HG03039 (cell line): Measurements from ENCODE around the gene BIN2.
"Not testable (repeated sequence)": the region's sequence is repeated elsewhere in the genome, so short reads cannot be mapped to it uniquely, and the experiment has no call there.

Experiments
- ATAC-seq: cut with Tn5 transposase; IDR thresholded peaks from one replicate; pipeline ENCODE4 v1.9.1; 2021; ENCODE audit warnings: mild to moderate bottlenecking, moderate library complexity; ENCODE audit not compliant: unreplicated experiment

BIN2 gene

DNA sequence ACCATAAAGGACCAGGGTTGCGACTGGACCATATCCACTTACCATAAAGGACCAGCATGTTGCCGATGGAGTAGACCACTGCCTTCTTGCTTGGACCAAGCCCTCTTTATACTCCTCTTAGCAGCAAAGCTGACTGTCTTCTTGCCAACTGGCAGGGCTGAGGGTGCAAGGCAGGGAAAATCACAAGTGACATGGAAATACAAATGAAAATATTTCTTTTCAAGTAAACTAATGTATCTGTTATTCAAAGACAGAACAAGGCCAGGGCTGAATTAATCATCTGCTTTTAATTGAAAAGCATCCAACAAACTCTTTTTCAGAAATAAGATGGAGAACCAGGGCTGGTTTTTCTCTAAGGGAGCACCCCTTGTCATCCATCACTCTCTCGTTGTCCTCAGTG, 22.6 kb upstream of the BIN2 start, which contains the start of gene CELA1:
Gene CELA1, minus strand, starts transcription at position 99 of the 400 bp plus-strand sequence. Its CDS starts 41 bp downstream, at position 58.
- no peak for ATAC-seq

DNA sequence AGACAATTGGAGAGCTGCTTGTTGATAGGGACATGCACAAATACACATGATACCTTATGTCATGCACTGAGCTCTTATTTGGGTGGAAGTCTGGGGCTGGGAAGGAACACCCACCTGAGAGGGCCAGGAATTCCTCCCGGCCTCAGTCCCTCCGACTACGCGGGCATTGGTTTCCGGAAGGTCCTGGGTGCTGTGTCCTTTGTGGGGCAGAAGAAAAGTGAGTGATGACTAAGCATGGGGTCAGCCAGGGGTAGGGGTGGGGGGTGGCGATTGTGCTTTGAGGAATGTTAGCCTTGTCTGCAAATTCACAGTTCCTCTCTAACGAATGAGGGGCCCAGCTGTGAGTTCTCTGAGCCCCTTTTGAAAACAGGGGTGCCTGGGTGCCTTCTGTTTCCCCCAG, 21.7 kb upstream of the BIN2 start:
- no peak for ATAC-seq

DNA sequence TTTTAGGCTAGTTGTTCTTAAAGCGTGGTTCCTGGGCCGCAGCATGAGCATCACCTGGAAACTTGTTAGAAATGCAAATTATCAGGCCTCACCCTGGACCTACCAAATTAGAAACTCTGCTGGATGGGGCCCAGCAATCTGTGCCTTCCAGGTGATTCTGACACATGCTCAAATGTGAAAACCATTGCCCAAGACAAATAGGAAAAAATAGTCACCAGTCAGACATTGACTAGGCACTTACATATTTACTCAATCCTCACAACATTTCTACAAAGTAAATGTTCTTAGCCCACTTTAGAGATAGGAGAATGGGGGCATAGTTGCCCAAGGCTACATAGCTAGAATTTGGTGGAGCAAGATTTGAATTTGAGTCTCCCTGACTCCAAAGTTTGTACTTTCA, 19.2 kb upstream of the BIN2 start:
- ATAC-seq = no peak

DNA sequence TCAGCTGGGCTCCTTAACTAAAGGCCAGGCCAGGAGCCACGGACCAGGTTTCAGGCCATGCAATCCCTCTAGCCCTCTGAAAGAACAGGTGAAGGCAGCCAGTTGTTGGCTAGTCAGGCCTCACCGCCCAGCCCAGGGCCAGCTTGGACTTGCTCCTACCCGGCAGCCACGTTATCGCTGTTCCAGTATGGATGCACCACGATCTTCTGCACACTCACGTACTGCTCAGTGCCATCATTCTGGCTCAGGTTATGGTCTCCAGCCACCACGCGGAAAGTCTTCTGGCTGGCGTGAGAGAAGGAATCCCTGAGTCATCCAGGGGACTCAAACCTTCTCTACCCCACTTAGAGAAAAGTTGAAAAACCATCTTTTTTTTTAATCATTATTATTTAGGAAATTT, 18.4 kb upstream of the BIN2 start:
- no peak for ATAC-seq

DNA sequence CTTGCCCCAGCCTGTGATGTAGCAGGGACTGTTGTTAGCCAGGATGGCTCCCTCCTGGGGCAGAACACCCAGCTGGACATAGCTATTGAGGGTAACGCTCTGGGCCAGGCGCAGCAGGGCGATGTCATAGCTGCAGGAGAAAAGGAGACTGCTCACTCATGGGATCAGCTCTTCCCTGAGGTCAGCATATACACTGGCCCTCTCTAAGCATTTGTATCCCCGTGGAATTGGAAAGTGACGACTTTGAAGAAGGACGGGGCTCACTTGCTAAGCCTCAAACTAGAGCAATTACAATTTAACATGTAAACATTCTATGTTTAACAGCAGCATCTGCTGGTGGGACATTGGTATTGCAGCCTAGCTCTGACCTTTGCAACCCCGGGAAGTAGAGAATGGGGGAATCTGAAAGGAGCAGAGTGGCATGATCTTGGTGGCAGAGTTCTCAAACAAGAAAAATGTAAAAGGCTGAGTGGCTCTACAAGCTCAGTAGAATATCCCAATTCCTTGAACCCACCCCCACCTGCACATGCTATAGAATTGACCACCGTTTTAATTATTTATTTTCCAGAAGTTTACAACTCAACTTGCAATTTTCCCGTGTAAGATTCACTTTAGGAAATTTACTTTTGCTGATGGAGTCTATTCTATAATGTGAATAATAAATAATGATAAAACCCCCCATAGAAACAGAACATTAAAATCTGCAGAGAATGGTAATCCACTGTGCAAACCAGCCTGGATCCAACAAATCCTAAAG, 17.5 kb upstream of the BIN2 start:
- ATAC-seq = no peak

DNA sequence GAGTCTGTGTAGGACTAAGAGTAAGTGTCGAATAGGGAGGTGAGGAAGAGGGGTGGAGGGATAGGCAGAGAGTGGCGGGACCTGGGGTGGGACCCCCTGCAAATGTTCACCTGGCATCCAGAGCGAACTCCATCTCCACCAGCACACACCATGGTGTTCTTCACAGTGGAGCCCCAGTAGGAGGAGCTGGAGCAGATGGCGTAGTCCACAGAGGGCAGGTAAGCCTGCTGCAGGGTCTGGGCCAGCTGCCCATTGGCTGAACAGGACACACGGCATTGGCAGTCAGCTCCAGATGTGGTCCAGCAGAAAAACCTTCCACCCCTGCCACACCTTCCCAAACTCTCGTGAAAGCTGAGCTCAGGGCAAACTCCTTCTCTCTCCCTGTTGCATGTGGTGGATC, 15.8 kb upstream of the BIN2 start:
- no peak for ATAC-seq

DNA sequence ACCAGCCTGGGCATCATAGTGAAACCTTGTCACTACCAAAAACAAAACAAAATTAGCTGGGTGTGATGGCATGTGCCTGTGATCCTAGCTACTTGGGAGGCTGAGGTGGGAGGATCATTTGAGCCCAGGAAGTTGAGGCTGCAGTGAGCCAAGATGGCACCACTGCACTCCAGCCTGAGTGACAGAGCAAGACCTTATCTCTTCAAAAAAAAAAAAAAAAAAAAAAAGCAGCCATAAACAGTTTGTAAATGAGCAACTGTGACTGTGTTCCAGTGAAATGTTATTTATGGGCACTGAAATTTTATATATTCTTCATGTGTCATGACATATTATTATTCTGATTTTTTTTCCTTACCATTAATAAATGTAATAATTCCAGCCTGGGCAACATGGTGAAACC, 13.4 kb upstream of the BIN2 start:
- ATAC-seq = not testable (repeated sequence)

DNA sequence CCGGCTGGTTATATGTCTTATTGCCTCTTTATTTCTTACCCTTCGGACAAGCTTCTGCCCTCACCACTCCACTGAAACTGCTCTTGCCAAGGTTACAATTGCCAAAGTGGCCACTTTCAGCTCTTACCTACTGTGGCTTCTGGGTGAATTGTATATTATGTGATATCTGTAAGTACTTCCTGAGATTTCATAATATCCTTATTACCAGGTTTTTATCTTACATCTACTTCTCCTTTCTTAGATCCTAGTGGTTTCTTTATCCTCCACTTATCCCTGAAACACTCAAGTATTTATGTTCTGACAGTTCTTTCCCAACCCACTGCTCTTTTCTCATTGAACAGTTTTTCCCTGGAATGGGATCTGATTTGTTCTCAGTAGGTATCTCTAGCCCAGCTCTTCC, 12.0 kb upstream of the BIN2 start:
- no peak for ATAC-seq

DNA sequence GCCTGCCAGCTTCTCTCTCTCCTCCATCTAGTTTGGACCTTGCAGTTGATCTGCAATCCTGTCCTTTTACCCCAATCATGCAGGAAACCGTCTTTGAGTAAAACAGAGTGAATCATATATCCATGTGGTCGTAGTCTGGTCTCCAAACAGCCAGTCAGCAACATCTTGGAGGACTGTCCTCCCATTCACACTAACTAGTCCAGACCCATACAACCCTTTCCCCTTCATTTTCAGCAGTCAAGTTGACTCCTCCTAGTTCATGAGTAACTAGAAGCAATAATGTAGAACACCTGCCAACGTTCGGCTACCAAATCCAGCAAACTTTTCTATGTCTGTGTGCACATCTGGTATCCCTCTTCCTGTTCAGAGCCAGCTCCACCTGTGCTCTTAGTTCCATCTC, 10.8 kb upstream of the BIN2 start:
- no peak for ATAC-seq

DNA sequence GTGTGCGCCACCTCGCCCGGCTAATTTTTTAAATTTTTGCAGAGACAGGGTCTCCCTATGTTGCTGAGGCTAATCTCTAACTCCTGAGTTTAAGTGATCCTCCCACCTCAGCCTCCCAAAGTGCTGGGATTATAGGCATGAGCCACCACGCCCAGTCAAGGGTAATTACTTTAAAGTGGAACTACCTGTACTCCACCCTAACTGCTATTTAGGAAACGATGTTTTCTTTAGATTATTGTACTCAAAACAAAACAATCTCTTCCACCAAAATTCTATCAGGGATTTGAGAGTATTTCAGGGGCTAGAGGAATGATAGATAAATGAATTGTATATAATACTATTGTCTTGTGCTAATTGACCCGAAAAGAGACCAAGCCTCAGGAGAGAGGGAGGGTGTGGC, 9.6 kb upstream of the BIN2 start:
- ATAC-seq = no peak

DNA sequence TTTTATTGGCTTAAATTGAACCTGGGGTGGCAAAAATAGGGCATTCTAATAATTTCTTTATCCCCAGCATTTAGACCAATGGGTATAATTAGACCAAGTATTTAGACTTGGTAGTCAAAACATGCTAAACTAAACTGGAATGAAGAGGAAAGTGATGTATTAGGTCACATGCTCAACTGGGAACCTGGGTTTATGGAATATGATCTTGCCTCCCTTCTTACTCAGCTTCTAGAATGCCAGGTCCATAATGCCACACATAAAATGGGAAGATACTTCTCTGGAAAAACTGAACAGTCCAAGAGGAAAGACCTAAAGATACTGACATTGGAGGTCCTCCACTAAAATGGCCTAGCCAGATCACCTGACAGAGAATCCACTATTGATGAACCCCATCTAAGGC, 6.2 kb upstream of the BIN2 start:
- ATAC-seq = no peak

DNA sequence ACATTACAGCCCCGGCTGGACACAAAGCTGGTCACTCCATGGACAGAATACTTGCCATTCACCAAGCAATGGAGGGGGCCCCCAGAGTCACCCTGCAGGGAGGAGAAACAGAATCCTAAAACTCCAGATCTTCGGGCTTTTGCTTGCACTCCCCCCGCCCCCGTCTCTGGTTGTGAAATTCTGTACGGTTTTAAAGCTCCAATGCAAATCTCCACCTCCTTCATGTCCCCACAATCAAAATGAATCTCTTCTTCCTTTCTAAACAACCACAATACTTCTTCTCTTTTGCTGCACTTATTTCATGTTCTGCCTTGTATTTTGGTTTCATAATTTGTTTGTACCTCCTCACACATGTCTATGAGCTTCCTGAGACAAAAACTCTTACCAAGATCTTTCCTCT, 5.8 kb upstream of the BIN2 start:
- ATAC-seq = no peak

DNA sequence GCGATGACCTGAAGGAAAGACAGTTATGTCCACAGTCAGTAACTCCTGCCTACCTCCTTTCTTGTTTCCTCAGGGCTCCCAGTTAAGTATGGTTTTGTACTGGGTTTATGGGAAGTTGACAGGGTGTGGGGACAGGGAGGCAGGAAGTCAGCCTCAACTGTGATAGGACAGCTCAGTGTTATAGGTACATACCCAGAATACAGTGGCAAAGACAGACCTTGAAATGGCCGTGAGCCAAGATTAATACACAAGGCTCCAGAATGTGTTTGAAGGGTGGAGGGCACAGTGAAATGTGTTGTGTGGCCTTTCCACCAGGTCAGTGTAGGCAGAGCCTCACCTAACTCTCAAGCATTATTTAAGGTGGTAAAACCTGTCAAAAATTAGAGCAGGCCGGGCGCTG, 4.6 kb upstream of the BIN2 start:
- no peak for ATAC-seq

DNA sequence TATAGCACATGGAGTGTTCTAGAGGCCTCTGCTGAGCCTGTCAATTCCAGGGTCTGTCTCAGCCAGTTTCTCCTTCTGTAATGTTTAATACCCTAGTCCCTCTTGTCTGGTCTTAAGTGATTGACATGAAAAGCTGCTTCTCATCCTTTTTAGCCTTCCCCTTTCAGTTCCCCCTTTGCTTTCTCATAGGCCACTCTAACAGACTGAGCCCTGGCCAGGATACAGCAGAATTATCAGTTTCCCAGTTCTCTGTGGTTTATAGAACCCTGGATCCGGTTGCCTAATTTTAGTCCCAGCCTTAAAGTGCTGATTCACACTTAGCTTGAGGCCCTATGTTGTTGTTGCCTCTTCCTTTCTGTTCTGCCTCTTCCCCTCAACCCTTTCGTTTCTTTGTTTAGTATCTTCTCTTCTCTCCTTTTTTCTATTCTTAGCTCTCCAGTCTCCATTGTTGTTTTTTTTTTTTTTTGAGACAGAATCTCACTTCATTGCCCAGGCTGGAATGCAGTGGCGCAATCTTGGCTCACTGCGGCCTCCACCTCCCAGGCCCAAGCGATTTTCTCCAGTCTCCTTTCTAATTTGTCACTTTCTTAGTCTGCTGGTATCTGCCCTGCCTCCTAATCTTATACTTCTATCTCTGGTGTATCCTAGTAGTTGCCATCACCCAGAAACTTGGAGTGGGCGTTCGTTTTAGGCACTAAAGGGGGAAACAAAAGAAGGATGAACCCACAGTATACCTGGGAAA, 2.9 kb upstream of the BIN2 start:
- ATAC-seq = no peak

DNA sequence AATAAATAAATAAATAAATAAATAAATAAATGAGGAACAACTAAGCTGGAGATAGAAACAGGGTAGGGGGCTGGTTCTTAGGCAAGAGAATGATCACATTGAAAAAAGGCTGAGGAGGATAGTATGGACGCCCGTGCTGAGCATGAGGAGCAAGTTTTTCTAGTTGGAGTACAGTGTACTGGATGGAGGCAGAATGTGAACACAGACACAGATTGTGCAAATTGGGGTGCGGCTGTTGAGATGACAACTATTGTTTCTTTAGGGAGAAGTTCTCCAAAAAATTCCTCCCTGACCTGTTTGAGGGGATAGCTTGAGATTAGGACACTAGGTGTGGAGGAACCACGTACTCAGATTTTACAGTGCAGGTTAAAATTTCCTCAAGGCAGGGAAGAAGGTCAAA, 979 bp upstream of the BIN2 start:
- no peak for ATAC-seq

DNA sequence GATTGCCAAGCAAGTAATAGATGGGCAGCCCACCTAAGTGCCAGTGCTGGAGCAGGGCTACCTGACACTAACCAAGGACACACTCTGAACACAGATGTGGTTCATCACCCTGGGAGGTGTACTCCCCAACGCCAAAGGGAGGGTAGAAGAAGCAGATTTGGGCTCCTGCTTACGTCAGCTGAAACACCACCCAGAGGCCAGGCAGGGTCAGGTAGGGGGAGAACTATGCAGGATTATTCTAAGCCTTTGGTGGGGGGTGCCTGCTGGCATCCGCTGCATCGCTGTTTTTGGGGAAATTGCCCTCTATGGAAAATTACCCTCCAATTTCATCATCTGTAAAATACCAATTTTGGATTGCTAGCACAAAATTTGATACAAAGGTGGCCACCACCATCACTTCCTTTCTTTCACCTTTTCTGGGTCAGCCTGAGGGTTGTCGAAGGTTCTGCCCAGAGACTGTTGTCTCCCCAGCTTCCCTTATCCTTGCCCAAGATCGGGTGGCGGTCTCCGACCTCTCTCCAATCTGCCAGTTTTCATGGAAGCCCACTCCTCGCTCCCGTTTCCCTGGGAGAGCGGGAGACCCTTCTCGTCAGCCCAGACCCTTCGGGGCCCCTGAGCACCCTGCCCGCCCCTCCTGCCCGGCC, 535 bp downstream of the BIN2 start:
- no peak for ATAC-seq

DNA sequence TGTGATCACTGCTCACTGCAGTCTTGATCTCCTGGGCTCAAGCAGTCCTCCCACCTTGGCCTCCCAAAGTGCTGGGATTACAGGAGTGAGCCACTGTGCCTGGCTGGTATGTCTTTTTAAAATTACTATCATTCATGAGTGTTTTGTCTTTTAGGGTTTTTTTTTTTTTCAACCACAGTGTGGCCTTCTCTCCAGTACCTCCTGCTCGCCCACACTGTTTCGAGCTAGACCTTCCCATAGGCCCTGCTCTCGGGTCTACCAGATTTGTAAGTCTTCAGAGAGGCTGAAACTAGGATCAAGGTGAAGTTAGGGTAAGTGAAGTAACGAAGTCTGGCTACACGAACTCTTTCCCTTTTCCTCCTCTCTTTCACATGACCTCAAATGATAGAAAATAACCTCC, 1.5 kb downstream of the BIN2 start:
- no peak for ATAC-seq

DNA sequence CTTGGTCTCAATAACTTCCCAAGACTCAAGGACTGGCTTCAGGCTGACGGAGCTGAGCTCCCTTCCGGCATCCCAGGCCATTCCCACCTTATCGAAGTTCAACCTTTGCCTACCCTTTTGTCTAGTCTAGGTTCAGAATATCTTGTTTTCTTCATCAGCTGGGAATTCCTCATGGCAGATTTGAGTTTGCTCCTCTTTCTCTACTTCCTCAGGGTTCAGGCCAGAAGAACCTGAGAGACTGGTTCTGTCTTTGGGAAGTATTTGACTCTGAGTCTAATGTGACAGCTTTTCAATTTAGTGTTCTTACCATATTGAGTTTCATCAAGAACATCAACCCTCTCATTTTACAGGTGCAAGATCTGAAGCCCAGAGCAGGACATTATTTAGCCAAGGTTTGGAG, 2.1 kb downstream of the BIN2 start:
- no peak for ATAC-seq

DNA sequence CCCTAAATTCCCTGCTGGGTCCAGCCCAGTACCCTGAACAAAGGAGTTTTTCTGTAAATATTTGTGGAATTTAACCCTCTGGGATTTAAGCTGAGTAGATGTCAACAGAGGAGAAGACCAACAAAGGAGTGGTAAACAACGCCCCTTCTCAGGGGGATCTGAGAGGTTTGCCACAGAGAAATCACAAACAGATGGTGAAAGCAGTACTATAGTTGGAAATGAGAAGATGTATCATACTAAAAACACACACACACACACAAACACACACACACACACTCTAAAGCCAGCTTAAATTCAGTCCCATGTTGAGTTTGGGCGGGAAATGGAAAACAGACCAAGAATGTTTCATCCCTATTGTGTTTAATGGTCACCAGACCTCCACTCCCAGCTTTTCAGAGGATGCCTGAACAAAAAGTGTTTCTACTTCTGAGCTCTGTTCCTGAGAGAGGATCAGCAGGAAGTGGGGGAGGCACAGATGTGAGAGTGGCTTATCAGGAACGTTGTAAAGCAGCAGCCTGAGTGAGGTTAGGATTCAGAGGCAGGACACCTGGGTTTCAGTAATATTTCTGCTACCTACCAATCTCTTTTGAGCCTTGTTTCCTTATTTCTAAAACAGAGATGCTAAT, 3.2 kb downstream of the BIN2 start:
- no peak for ATAC-seq

DNA sequence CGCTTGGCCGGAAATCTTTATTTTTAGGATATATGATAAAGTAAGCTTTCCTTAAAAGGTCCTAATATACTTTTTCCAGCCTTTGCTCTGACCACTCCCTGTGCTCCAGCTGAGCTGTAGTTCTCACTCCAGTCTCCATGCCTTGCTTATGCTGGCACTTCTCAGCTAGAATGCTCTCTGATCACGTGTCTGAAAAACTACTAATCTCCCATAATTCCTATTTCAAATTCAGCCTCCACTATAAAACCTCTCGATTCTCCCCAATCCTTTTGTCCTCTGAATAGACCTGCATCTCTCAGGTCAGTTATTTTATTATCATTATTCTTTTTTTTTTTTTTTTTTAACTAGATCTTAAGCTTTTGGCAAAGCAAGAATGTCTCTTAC, 3.7 kb downstream of the BIN2 start:
- no peak for ATAC-seq

DNA sequence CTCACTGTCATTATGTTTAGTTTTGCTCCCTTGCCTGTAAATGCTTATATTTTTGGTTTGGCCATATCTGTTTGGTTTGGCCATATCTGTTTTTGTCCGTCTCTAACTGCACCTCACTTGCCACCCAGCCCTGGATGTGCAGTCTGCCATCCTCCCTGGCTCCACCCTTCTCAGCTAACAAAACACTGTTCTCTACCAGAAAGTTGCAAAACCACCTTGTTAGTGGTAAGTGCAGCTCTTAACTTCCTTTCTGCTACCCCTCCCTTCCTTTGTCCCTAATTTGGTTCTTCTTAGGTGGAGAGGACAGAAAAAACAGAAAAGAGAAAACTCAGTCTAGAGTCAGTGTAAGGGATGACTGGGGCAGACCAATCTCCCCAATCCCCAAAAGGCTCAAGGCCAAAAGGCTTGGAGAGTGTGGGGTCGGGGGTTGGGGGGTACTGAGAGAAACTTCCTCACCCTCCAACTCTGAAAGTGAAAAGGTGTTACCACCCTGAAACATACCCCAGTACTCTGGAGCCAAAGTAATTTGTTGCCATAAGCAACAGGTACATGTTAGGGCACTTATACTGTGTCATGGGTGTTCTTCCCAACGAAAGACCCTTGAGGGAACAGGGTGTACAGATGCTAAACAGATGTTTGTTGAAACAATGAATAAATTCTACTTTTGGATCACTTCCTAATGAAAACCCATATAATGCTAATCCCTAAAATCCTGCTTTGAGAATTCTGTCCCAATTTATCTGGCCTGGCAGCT, 5.0 kb downstream of the BIN2 start:
- ATAC-seq = no peak
